Left colon (tissue), 2 donors: Measurements from ENCODE around the gene TMEM131. TPM values are rescaled to one million over a fixed set of nuclear protein-coding genes. Genes with fewer than 3 reads are reported as not detected.
"Not testable (repeated sequence)": the region's sequence is repeated elsewhere in the genome, so short reads cannot be mapped to it uniquely, and the experiment has no call there.

ENCODE experiments used
- ATAC-seq: fragments of 200-7000 bp; cut with Tn5 transposase; one replicate; pipeline ENCODE4 v1.9.1; 2020; ENCODE audit warnings: mild to moderate bottlenecking, moderate library complexity
- DNase-seq, 2 donors: peaks; one replicate each; pipeline ENCODE4 v3.0.0-alpha.2; 2020
- intact Hi-C, 2 donors: fragments of 100-400 bp; cut with DNase I in 1 of 2; cut with micrococcal nuclease in 1 of 2; formaldehyde crosslinking; loops; one replicate each; pipeline versions ENCODE4 v1.11.2 to v1.14.0; 2022; cut with DNase I, micrococcal nuclease
- total RNA-seq, 2 donors: library from RNA; stranded (reverse); fragmentation: NEBNext Ultra II Directional; extraction: Animal tissue kit (Norgen Biotek cat#: 25700); gene quantifications; one replicate each; pipeline ENCODE4 v1.2.1, GENCODE V29; 2021
- donor health status: DM: no; HTN: no; CAD: no.
- donor health status: DM: yes; HTN: yes; CAD: no.

The TMEM131 gene
- total RNA-seq, 2 donors from 2014 or later: 80.6 to 89.5 TPM

- DNase-seq (no peak), ATAC-seq (no peak)
- intact Hi-C loops: no loop called here
Measured at GRCh38 chr2:97714084-97714949, 281.4 kb downstream of the TMEM131 start.

- ATAC-seq: peak; percentile 26
- intact Hi-C loops: no loop called here
- no peak for DNase-seq
Measured at GRCh38 chr2:97713296-97714083, 282.3 kb downstream of the TMEM131 start, which contains the start of gene ZAP70. TSS of gene ZAP70 (plus strand) at chr2:97713576. CDS start at chr2:97724037, 10,461 bp downstream.

GRCh38 chr2:97712693-97713295 is 283.0 kb downstream of the TMEM131 start:
- DNase-seq (no peak), ATAC-seq (no peak)

GRCh38 chr2:97712175-97712574 is 283.6 kb downstream of the TMEM131 start:
- intact Hi-C loops, ATAC-seq, DNase-seq: not testable (repeated sequence)

More at GRCh38 chr2:97712693-97713295, 283.0 kb downstream of the TMEM131 start:
- intact Hi-C loops: no loop called here

GRCh38 chr2:97711394-97711711 is 284.4 kb downstream of the TMEM131 start:
- intact Hi-C loops: no loop called here
- DNase-seq: no peak

GRCh38 chr2:97708608-97709007 is 287.1 kb downstream of the TMEM131 start:
- intact Hi-C loops: no loop called here
- ATAC-seq (no peak), DNase-seq (no peak)

More at GRCh38 chr2:97711394-97711711, 284.4 kb downstream of the TMEM131 start:
- no peak for ATAC-seq

- DNase-seq (no peak), ATAC-seq (no peak)
- intact Hi-C loops: no loop called here
Measured at GRCh38 chr2:97708048-97708380, 287.7 kb downstream of the TMEM131 start.

- intact Hi-C loops: no loop called here
- peak; percentile 61 to 78 for DNase-seq
- peak; percentile 97 for ATAC-seq
Measured at GRCh38 chr2:97707362-97708047, 288.2 kb downstream of the TMEM131 start.

- intact Hi-C loops: no loop called here
- ATAC-seq (no peak), DNase-seq (no peak)
Measured at GRCh38 chr2:97706708-97707345, 288.9 kb downstream of the TMEM131 start.

Other genes starting within 250 kb of the TMEM131 start
- gene VWA3B, start 91.2 kb upstream of the TMEM131 start, total RNA-seq: 1 to 10 TPM; 2.9 to 3.9 TPM